Hematopoietic multipotent progenitor cell treated with erythropoietin and hydrocortisone succinate and interleukin-3 and kit ligand, for 17 days (in vitro differentiated cells): Measurements from ENCODE around the gene EPG5.
A peak's percentile ranks its signal among the peaks of the same experiment; 100 is the strongest.

Experiments used
- DNase-seq: peaks from one replicate; pipeline ENCODE4 v3.0.0-alpha.2; 2015; ENCODE audit warnings: low spot score

Gene EPG5

GRCh38 chr18:45920367-45920766, 46.8 kb downstream of the EPG5 start:
- peak; percentile 54 for DNase-seq

GRCh38 chr18:45916302-45916701, 50.8 kb downstream of the EPG5 start:
- no peak for DNase-seq

GRCh38 chr18:45913276-45913675, 53.9 kb downstream of the EPG5 start:
- no peak for DNase-seq

- DNase-seq: peak; percentile 66
Measured at GRCh38 chr18:45910405-45911023, 56.6 kb downstream of the EPG5 start.

GRCh38 chr18:45901654-45902210, 65.4 kb downstream of the EPG5 start:
- DNase-seq: no peak

GRCh38 chr18:45900623-45901022, 66.5 kb downstream of the EPG5 start:
- DNase-seq: no peak

- no peak for DNase-seq
Measured at GRCh38 chr18:45896991-45897390, 70.1 kb downstream of the EPG5 start.

GRCh38 chr18:45896452-45896851, 70.7 kb downstream of the EPG5 start:
- no peak for DNase-seq

GRCh38 chr18:45895339-45895738, 71.8 kb downstream of the EPG5 start:
- DNase-seq: no peak

GRCh38 chr18:45894818-45895217, 72.3 kb downstream of the EPG5 start:
- no peak for DNase-seq

- no peak for DNase-seq
Measured at GRCh38 chr18:45891806-45892205, 75.3 kb downstream of the EPG5 start.

- no peak for DNase-seq
Measured at GRCh38 chr18:45890606-45891005, 76.5 kb downstream of the EPG5 start.

- DNase-seq: no peak
Measured at GRCh38 chr18:45889419-45890064, 77.6 kb downstream of the EPG5 start.

GRCh38 chr18:45887585-45887984, 79.5 kb downstream of the EPG5 start:
- DNase-seq: no peak

GRCh38 chr18:45880876-45881558, 86.1 kb downstream of the EPG5 start:
- no peak for DNase-seq

GRCh38 chr18:45879681-45880655, 87.2 kb downstream of the EPG5 start:
- DNase-seq: peak; percentile 81

GRCh38 chr18:45877403-45877802, 89.7 kb downstream of the EPG5 start:
- no peak for DNase-seq

GRCh38 chr18:45876161-45876560, 91.0 kb downstream of the EPG5 start:
- DNase-seq: no peak

- no peak for DNase-seq
Measured at GRCh38 chr18:45874491-45875184, 92.5 kb downstream of the EPG5 start.

GRCh38 chr18:45871431-45872084, 95.6 kb downstream of the EPG5 start:
- no peak for DNase-seq

- DNase-seq: no peak
Measured at GRCh38 chr18:45870419-45870818, 96.7 kb downstream of the EPG5 start.
